ENCODE data around the gene RGS7. TPM values are rescaled to one million over a fixed set of nuclear protein-coding genes. Genes with fewer than 3 reads are reported as not detected.

The RGS7 gene
- total RNA-seq, 2 donors from 2014 or later = not detected

DNA sequence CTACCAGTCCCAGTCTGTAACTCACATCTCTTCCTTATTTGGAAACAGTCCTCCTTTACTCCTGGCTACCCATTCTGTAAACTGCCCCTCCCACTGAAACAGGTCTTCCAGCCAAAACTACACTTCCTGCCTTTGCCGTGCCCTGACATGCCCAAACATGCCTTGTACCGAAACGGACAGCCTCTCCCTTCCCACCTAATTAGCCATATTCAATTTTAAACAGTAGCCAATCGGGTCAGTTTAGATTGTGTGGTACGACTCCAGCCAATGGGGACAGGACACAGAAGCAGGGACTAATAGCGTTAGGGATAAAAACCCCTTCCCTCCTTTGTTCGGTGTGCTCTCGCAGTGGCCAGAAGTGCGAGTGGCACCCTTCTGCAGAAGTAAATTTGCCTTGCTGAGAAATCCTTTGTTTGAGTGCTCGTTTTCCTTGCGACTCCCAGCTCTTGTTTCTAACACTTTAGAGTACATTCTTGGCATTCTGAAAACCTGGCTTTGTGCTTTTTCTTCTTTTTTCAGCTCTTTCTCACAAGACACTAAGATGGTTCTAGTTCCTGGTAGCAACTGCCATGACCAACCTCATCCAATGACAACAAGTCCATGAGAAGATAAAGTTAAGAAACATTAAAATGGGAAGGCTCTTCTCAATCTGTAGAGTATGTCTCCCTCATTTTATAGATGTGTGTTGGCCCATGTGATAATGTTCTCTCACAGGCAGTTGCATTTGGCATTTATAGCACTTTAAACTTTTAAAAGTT is 419.9 kb downstream of the RGS7 start:
- Histone ChIP-seq H3K4me1 (no peaks in the 10 kb centered on the region), H3K27me3 (no peaks in the 10 kb centered on the region), H3K4me3 (no peak overlapping the region), H3K36me3 (no peaks in the 10 kb centered on the region), H3K9me3 (peaks cover 0 to 21% of the 10 kb centered on the region in 2 donors), H3K27ac (no peak overlapping the region)
- no peak for DNase-seq (ENCODE audit: low spot score)
- TF ChIP-seq, protein P1, sequence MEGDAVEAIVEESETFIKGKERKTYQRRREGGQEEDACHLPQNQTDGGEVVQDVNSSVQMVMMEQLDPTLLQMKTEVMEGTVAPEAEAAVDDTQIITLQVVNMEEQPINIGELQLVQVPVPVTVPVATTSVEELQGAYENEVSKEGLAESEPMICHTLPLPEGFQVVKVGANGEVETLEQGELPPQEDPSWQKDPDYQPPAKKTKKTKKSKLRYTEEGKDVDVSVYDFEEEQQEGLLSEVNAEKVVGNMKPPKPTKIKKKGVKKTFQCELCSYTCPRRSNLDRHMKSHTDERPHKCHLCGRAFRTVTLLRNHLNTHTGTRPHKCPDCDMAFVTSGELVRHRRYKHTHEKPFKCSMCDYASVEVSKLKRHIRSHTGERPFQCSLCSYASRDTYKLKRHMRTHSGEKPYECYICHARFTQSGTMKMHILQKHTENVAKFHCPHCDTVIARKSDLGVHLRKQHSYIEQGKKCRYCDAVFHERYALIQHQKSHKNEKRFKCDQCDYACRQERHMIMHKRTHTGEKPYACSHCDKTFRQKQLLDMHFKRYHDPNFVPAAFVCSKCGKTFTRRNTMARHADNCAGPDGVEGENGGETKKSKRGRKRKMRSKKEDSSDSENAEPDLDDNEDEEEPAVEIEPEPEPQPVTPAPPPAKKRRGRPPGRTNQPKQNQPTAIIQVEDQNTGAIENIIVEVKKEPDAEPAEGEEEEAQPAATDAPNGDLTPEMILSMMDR (IDR thresholded peaks at IDR 0.05) = no peak

DNA sequence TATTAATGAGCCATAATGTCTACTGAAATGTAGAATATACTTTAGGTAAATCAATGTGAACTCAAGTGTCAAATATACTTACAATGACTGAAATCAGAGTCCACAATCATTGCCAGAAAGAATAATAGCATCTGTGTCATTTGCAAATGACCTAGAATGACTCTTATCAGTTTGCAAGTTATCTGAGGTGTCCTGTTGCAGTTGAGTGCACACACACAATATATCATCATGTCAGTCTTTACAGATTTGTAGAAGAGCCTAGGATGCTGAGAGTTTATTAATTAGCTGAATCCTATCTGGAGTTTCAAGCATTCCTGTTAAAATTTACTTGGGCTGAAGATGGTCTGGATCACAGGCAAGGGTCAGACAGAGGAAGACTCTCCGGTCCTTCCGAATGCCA is 421.1 kb downstream of the RGS7 start:
- TF ChIP-seq, protein P1 (IDR thresholded peaks at IDR 0.05) = no peak
- DNase-seq (ENCODE audit: low spot score) = no peak
- Histone ChIP-seq H3K9me3 (peaks cover 0 to 21% of the 10 kb centered on the region in 2 donors), H3K4me1 (no peaks in the 10 kb centered on the region), H3K27ac (no peak overlapping the region), H3K36me3 (no peaks in the 10 kb centered on the region), H3K27me3 (no peaks in the 10 kb centered on the region), H3K4me3 (no peak overlapping the region)

- no peak for DNase-seq (ENCODE audit: low spot score)
- no peaks in the 10 kb centered on the region for H3K36me3 ChIP-seq
- H3K27me3 ChIP-seq = no peaks in the 10 kb centered on the region
- no peaks in the 10 kb centered on the region for H3K4me1 ChIP-seq
- H3K4me3 ChIP-seq = no peak overlapping the region
- TF ChIP-seq, protein P1 (IDR thresholded peaks at IDR 0.05) = no peak
- H3K27ac ChIP-seq = no peak overlapping the region
- H3K9me3 ChIP-seq = peaks cover 0 to 7% of the 10 kb centered on the region in 2 donors
Measured at GRCh38 chr1:240931031-240931430, 426.0 kb downstream of the RGS7 start.

DNA sequence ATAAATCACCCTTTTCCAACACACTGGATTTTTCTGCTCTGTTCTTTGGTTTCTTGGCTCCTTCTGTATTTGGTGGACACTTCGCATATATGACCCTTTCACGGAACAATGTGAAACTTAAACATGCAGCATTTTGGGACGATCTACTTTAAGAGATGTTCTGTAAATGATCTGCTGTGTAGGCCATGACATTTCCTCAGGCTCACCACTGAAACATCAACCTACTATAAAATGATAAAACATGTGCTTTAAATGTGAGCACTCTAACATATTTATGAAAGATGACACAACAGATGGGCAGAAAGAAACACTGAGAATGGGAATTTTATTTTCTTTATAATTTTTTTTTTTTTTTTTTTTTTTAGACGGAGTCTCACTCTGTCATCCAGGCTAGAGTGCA is 428.7 kb downstream of the RGS7 start:
- DNase-seq (ENCODE audit: low spot score) = no peak
- Histone ChIP-seq H3K4me3 (no peak overlapping the region), H3K27me3 (no peaks in the 10 kb centered on the region), H3K4me1 (no peaks in the 10 kb centered on the region), H3K9me3 (peaks cover 0 to 13% of the 10 kb centered on the region in 2 donors), H3K36me3 (no peaks in the 10 kb centered on the region), H3K27ac (no peak overlapping the region)
- TF ChIP-seq, protein P1 (IDR thresholded peaks at IDR 0.05) = no peak

GRCh38 chr1:240927821-240928220 is 429.2 kb downstream of the RGS7 start:
- no peaks in the 10 kb centered on the region for H3K4me1 ChIP-seq

More at GRCh38 chr1:240927821-240928220, 429.2 kb downstream of the RGS7 start:
- DNase-seq (ENCODE audit: low spot score) = no peak
- Histone ChIP-seq H3K27ac (no peak overlapping the region), H3K9me3 (peaks cover 0 to 13% of the 10 kb centered on the region in 2 donors), H3K4me3 (no peak overlapping the region), H3K36me3 (no peaks in the 10 kb centered on the region), H3K27me3 (no peaks in the 10 kb centered on the region)
- TF ChIP-seq, protein P1 (IDR thresholded peaks at IDR 0.05) = no peak

All from right atrium auricular region (tissue), 2 donors.